ENCODE data around the gene TSNAX.
"Not testable (repeated sequence)": the region's sequence is repeated elsewhere in the genome, so short reads cannot be mapped to it uniquely, and the experiment has no call there.

GRCh38 chr1:231503168-231503567, 25.3 kb upstream of the TSNAX start:
- not testable (repeated sequence) for TF ChIP-seq POLR2AphosphoS5 (IDR thresholded peaks at IDR 0.05; ENCODE audit: low read depth, low read length); POLR2A (IDR thresholded peaks at IDR 0.05; ENCODE audit: borderline replicate concordance, extremely low read depth, insufficient read depth, insufficient read length); CTCF (IDR thresholded peaks at IDR 0.05 in 2 of 3, conservative IDR thresholded peaks at IDR 0.05 in 1 of 3; ENCODE audit: borderline replicate concordance in 1 of 3, insufficient read depth in 1 of 3, low read depth in 2 of 3, low read length in 2 of 3); SRF (IDR thresholded peaks at IDR 0.05; ENCODE audit: low read depth); ZFX (IDR thresholded peaks at IDR 0.05); MAX (IDR thresholded peaks at IDR 0.05); EZH2 (IDR thresholded peaks at IDR 0.05); CBX3 (IDR thresholded peaks at IDR 0.05; ENCODE audit: low read depth); YY1 (IDR thresholded peaks at IDR 0.05; ENCODE audit: extremely low read depth, insufficient replicate concordance, low read depth, low read length); EZH2phosphoT487 (IDR thresholded peaks at IDR 0.05; ENCODE audit: borderline replicate concordance); ZBTB33 (IDR thresholded peaks at IDR 0.05; ENCODE audit: extremely low read depth, insufficient replicate concordance, low read length); FOSL1 (IDR thresholded peaks at IDR 0.05; ENCODE audit: low read depth)
- TF ChIP-seq, protein P1, sequence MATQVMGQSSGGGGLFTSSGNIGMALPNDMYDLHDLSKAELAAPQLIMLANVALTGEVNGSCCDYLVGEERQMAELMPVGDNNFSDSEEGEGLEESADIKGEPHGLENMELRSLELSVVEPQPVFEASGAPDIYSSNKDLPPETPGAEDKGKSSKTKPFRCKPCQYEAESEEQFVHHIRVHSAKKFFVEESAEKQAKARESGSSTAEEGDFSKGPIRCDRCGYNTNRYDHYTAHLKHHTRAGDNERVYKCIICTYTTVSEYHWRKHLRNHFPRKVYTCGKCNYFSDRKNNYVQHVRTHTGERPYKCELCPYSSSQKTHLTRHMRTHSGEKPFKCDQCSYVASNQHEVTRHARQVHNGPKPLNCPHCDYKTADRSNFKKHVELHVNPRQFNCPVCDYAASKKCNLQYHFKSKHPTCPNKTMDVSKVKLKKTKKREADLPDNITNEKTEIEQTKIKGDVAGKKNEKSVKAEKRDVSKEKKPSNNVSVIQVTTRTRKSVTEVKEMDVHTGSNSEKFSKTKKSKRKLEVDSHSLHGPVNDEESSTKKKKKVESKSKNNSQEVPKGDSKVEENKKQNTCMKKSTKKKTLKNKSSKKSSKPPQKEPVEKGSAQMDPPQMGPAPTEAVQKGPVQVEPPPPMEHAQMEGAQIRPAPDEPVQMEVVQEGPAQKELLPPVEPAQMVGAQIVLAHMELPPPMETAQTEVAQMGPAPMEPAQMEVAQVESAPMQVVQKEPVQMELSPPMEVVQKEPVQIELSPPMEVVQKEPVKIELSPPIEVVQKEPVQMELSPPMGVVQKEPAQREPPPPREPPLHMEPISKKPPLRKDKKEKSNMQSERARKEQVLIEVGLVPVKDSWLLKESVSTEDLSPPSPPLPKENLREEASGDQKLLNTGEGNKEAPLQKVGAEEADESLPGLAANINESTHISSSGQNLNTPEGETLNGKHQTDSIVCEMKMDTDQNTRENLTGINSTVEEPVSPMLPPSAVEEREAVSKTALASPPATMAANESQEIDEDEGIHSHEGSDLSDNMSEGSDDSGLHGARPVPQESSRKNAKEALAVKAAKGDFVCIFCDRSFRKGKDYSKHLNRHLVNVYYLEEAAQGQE (IDR thresholded peaks at IDR 0.05; ENCODE audit: low read depth), result not testable (repeated sequence)
